ENCODE measurements around the gene MRPS24. TPM values are rescaled to one million over a fixed set of nuclear protein-coding genes. Genes with fewer than 3 reads are reported as not detected.

MRPS24 gene
- total and polyA plus RNA-seq, 2 of the 13 experiments (the other 11 are each of a cell fraction or from before 2014, with no cell fraction given): 135 to 162 TPM

GRCh38 chr7:43905209-43905946, 36.1 kb upstream of the MRPS24 start (continued):
- TF ChIP-seq ZNF710 (CRISPR knock-in tag; IDR thresholded peaks at IDR 0.05; ENCODE audit: borderline replicate concordance): peak; percentile 52; the same call in 1 of the 2 replicates
- TF ChIP-seq ZNF770 (CRISPR knock-in tag; IDR thresholded peaks at IDR 0.05): peak; percentile 80
- TF ChIP-seq ZNF460 (CRISPR knock-in tag; IDR thresholded peaks at IDR 0.05; ENCODE audit: borderline replicate concordance): peak; percentile 28; the same call in 1 of the 2 replicates
- TF ChIP-seq ZFP62 (CRISPR knock-in tag; IDR thresholded peaks at IDR 0.05): no peak
- 0 out of 2 replicates have a peak, but pooled peaks have one; percentile 45 for TF ChIP-seq ZSCAN31 (CRISPR knock-in tag; IDR thresholded peaks at IDR 0.05; ENCODE audit: low read depth)
- 0 out of 2 replicates have a peak, but pooled peaks have one; percentile 13 for TF ChIP-seq HCFC1 (IDR thresholded peaks at IDR 0.05; ENCODE audit: low read depth, low read length)
- TF ChIP-seq ZNF432 (CRISPR knock-in tag; IDR thresholded peaks at IDR 0.05; ENCODE audit: borderline replicate concordance): no peak
- no peak for TF ChIP-seq HNRNPK (IDR thresholded peaks at IDR 0.05; ENCODE audit: low read depth, low read length, poor library complexity, severe bottlenecking)
- peak; percentile 37; the same call in 1 of the 2 replicates for TF ChIP-seq FOSL1 (CRISPR knock-in tag; IDR thresholded peaks at IDR 0.05; ENCODE audit: borderline replicate concordance)
- peak; percentile 61 for TF ChIP-seq XRCC5 (optimal IDR thresholded peaks at IDR 0.05; ENCODE audit: low read length)
- TF ChIP-seq SMAD1 (CRISPR knock-in tag; IDR thresholded peaks at IDR 0.05; ENCODE audit: borderline replicate concordance, low read depth): no peak
- peak; percentile 49; the same call in 1 of the 2 replicates for TF ChIP-seq MYC (CRISPR knock-in tag; IDR thresholded peaks at IDR 0.05; ENCODE audit: borderline replicate concordance)
- TF ChIP-seq ZBTB33 (CRISPR knock-in tag; IDR thresholded peaks at IDR 0.05): peak; percentile 17; the same call in 1 of the 2 replicates
- peak; percentile 68 for TF ChIP-seq ZNF687 (CRISPR knock-in tag; IDR thresholded peaks at IDR 0.05)
- peak; percentile 59; the same call in 1 of the 2 replicates for TF ChIP-seq CCDC6 (CRISPR knock-in tag; IDR thresholded peaks at IDR 0.05)
- TF ChIP-seq IRF2 (CRISPR knock-in tag; IDR thresholded peaks at IDR 0.05): peak; percentile 78
- TF ChIP-seq SKI (IDR thresholded peaks at IDR 0.05; ENCODE audit: partially characterized antibody): peak; percentile 55
- TF ChIP-seq HOXA3 (CRISPR knock-in tag; IDR thresholded peaks at IDR 0.05): peak; percentile 75

All from HepG2 (cell line).